CD14-positive monocyte (primary cell): ENCODE results near the gene CECR2. TPM values are rescaled to one million over a fixed set of nuclear protein-coding genes. Genes with fewer than 3 reads are reported as not detected.

Experiments
- DNase-seq, 3 donors: peaks; one replicate each; pipeline ENCODE4 v3.0.0-alpha.2; 2011 to 2022
- H2AFZ ChIP-seq: 2 replicates; pipeline ENCODE4 v1.6.0; 2012; ENCODE audit warnings: mild to moderate bottlenecking, low read depth, low read length, inconsistent platforms; ENCODE audit not compliant: insufficient read depth, poor library complexity, severe bottlenecking
- H3K27ac ChIP-seq, 2 donors: 1 replicate in 1 of 2; 2 replicates in 1 of 2; pipeline ENCODE4 v1.5.1; 2012 to 2013; ENCODE audit warnings: low read length in 2 of 2, control low read depth in 1 of 2, inconsistent platforms in 1 of 2, low read depth in 1 of 2, mild to moderate bottlenecking in 1 of 2
- H3K27me3 ChIP-seq, 2 donors: one replicate each; pipeline versions ENCODE4 v1.6.0 to v1.6.1; 2011 to 2013; ENCODE audit warnings: low read length in 2 of 2; ENCODE audit not compliant: control insufficient read depth in 2 of 2, insufficient read depth in 2 of 2
- H3K36me3 ChIP-seq, 2 donors: replicated peaks in 1 of 2; 1 replicate in 1 of 2; 2 replicates in 1 of 2; pipeline versions ENCODE4 v1.5.1 to v1.6.1; 2012 to 2013; ENCODE audit warnings: low read length in 2 of 2, control low read depth in 1 of 2, inconsistent platforms in 1 of 2, mild to moderate bottlenecking in 1 of 2; ENCODE audit not compliant: insufficient read depth in 2 of 2, control insufficient read depth in 1 of 2
- H3K4me1 ChIP-seq, 2 donors: 1 replicate in 1 of 2; 2 replicates in 1 of 2; pipeline versions ENCODE4 v1.5.1 to v1.6.1; 2012 to 2013; ENCODE audit warnings: low read length in 2 of 2, control low read depth in 1 of 2, inconsistent platforms in 1 of 2, mild to moderate bottlenecking in 1 of 2, moderate library complexity in 1 of 2; ENCODE audit not compliant: insufficient read depth in 2 of 2, control insufficient read depth in 1 of 2
- H3K4me2 ChIP-seq: replicated peaks from 2 replicates; pipeline ENCODE3; 2012; ENCODE audit warnings: low read length, moderate library complexity, mild to moderate bottlenecking; ENCODE audit not compliant: poor library complexity, severe bottlenecking; ENCODE audit errors: extremely low read depth
- H3K4me3 ChIP-seq, 3 experiments: fragments of 200-600 bp in 1 of 3; sonication (generic) in 1 of 3; replicated peaks in 1 of 3; 1 replicate in 2 of 3; 2 replicates in 1 of 3; pipeline ENCODE4 v1.5.1; 2011 to 2013; ENCODE audit warnings: low read length in 3 of 3, mild to moderate bottlenecking in 3 of 3, control low read depth in 2 of 3, low read depth in 2 of 3, inconsistent platforms in 1 of 3, moderate library complexity in 1 of 3
- H3K79me2 ChIP-seq: 2 replicates; pipeline ENCODE4 v1.6.0; 2012; ENCODE audit warnings: mild to moderate bottlenecking, control low read depth, inconsistent platforms, low read length, moderate library complexity; ENCODE audit not compliant: insufficient read depth
- H3K9ac ChIP-seq: 2 replicates; pipeline ENCODE4 v1.6.0; 2017; ENCODE audit warnings: low read length, mild to moderate bottlenecking; ENCODE audit not compliant: insufficient read depth, poor library complexity, severe bottlenecking
- H3K9me3 ChIP-seq, 2 donors: replicated peaks in 1 of 2; 1 replicate in 1 of 2; 2 replicates in 1 of 2; pipeline versions ENCODE4 v1.5.1 to v1.6.1; 2012 to 2013; ENCODE audit warnings: low read length in 2 of 2, control low read depth in 1 of 2; ENCODE audit not compliant: control insufficient read depth in 1 of 2, insufficient read depth in 1 of 2
- H4K20me1 ChIP-seq: 2 replicates; pipeline ENCODE4 v1.6.0; 2012; ENCODE audit warnings: mild to moderate bottlenecking, low read length, control low read depth, moderate library complexity; ENCODE audit not compliant: insufficient read depth
- H3K27ac Mint-ChIP-seq, 7 donors: one replicate each; pipeline ENCODE4 v1.8.0; 2020; ENCODE audit warnings: mild to moderate bottlenecking in 7 of 7, mixed read lengths in 7 of 7, moderate library complexity in 6 of 7, inconsistent platforms in 2 of 7
- H3K27me3 Mint-ChIP-seq, 3 donors: one replicate each; pipeline ENCODE4 v1.8.0; 2021 to 2022; ENCODE audit warnings: low read depth in 3 of 3, mild to moderate bottlenecking in 3 of 3, mixed read lengths in 3 of 3, moderate library complexity in 3 of 3, inconsistent platforms in 1 of 3
- H3K36me3 Mint-ChIP-seq, 2 donors: one replicate each; pipeline ENCODE4 v1.8.0; 2020; ENCODE audit warnings: mixed read lengths in 2 of 2, inconsistent platforms in 1 of 2, mild to moderate bottlenecking in 1 of 2
- H3K4me1 Mint-ChIP-seq: one replicate; pipeline ENCODE4 v1.8.0; 2020; ENCODE audit warnings: mild to moderate bottlenecking, mixed read lengths
- H3K4me3 Mint-ChIP-seq, 2 donors: one replicate each; pipeline ENCODE4 v1.8.0; 2020; ENCODE audit warnings: mild to moderate bottlenecking in 2 of 2, mixed read lengths in 2 of 2, moderate library complexity in 1 of 2
- H3K9me3 Mint-ChIP-seq, 7 donors: one replicate each; pipeline ENCODE4 v1.8.0; 2020 to 2022; ENCODE audit warnings: mixed read lengths in 7 of 7, mild to moderate bottlenecking in 6 of 7, moderate library complexity in 6 of 7, inconsistent platforms in 2 of 7
- CTCF ChIP-seq: fragments of 200-600 bp; IDR thresholded peaks from one replicate; pipeline ENCODE4 v1.8.0; 2022; ENCODE audit warnings: antibody characterized with exemption, mild to moderate bottlenecking
- WGBS: methylation state at CpG from one replicate; pipeline ENCODE4 v1.1.5; 2013; ENCODE audit warnings: missing lambda C conversion rate; ENCODE audit not compliant: insufficient coverage; 5-methylcytosine and 5-hydroxymethylcytosine counted together
- intact Hi-C, 2 donors: fragments of 100-400 bp; cut with micrococcal nuclease; formaldehyde crosslinking; loops; one replicate each; pipeline versions ENCODE4 v1.15.0 to v1.15.1; 2023
- polyA plus RNA-seq, 3 donors: library from polyadenylated mRNA; depleted of rRNA in 1 of 3; unstranded in 2 of 3; stranded (reverse) in 1 of 3; fragments of 300-500 nt in 2 of 3; fragments of >200 nt in 1 of 3; fragmentation: Illumina TruSeq in 2 of 3; gene quantifications; 1 replicate in 2 of 3; 2 replicates in 1 of 3; pipeline ENCODE4 v1.2.3, GENCODE V29; 2012 to 2021

Gene CECR2
- polyA plus RNA-seq, 3 donors: 0.02 to 0.29 (median 0.24) TPM

DNA sequence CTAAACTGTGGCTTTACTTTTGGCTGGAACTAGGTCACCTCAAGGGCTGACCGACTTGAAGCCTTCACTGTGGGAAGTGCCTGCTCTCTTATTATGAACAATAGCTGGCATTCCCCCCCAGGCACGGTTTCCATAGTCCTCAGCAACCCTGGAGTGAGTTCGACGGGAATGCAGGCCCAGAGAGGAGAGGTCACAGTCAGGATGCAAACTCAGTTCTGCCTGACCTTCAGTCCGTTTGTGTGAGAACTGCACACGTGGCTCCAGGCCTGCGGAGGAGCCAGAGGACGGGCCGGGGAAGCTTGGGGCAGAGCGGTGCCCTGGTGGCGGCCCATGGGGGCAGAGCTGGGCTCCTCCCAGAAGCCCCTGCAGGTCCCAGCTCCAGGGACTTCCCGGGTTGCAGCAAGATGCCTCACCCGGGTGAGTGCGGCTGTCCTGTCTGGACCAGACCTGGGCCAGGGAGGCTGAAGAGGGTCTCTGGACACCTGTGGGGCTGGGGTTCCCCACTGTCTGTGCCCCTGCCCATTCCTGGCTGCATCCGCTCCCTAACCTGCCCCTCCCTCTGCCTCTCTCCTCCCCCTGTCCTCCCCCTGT, 211.3 kb downstream of the CECR2 start:
- Histone ChIP-seq H3K4me1 (no peaks in the 10 kb centered on the region), H4K20me1 (no peaks in the 10 kb centered on the region), H3K27ac (no peak overlapping the region), H3K9ac (no peak overlapping the region), H2AFZ (no peak overlapping the region), H3K9me3 (no peaks in the 10 kb centered on the region), H3K4me3 (no peak overlapping the region), H3K4me2 (no peak overlapping the region), H3K27me3 (no peaks in the 10 kb centered on the region), H3K79me2 (no peaks in the 10 kb centered on the region), H3K36me3 (no peaks in the 10 kb centered on the region)
- 92% methylated on average over 14 of the region's 15 CpGs for WGBS
- Mint-ChIP-seq H3K9me3 (peaks cover 0 to 2% (median 0%) of the 10 kb centered on the region in 7 donors), H3K27me3 (peaks cover 0 to 10% (median 3%) of the 10 kb centered on the region in 3 donors), H3K36me3 (no peaks in the 10 kb centered on the region), H3K4me1 (no peaks in the 10 kb centered on the region), H3K27ac (no peak overlapping the region), H3K4me3 (no peak overlapping the region)
- DNase-seq: no peak
- TF ChIP-seq CTCF: no peak
- intact Hi-C loops: no loop called here

- Mint-ChIP-seq H3K36me3 (no peaks in the 10 kb centered on the region), H3K27ac (no peak overlapping the region), H3K4me1 (no peaks in the 10 kb centered on the region), H3K9me3 (peaks cover 0 to 2% (median 0%) of the 10 kb centered on the region in 7 donors), H3K27me3 (peaks cover 0 to 10% (median 3%) of the 10 kb centered on the region in 3 donors), H3K4me3 (no peak overlapping the region)
- no peak overlapping the region for H3K9ac ChIP-seq
- H3K4me3 ChIP-seq: no peak overlapping the region
- no peak overlapping the region for H3K4me2 ChIP-seq
- DNase-seq: no peak
- no peaks in the 10 kb centered on the region for H3K36me3 ChIP-seq
- no peaks in the 10 kb centered on the region for H4K20me1 ChIP-seq
- no peaks in the 10 kb centered on the region for H3K27me3 ChIP-seq
- 83% methylated on average over 17 of the region's 21 CpGs for WGBS
- no peaks in the 10 kb centered on the region for H3K9me3 ChIP-seq
- H3K79me2 ChIP-seq: no peaks in the 10 kb centered on the region
- intact Hi-C loops: no loop called here
- no peak overlapping the region for H2AFZ ChIP-seq
- H3K4me1 ChIP-seq: no peaks in the 10 kb centered on the region
- TF ChIP-seq CTCF: no peak
- H3K27ac ChIP-seq: no peak overlapping the region
These were observed 211.8 kb downstream of the CECR2 start for GRCh38 chr22:17581056-17581455.
